Breast epithelium (tissue), 3 donors: Measurements from ENCODE around the gene POLG.

Experiments
- CTCF ChIP-seq, 3 donors: fragments of 450-650 bp; IDR thresholded peaks; one replicate each; pipeline ENCODE4 v1.5.1; 2016 to 2017; ENCODE audit warnings: antibody characterized with exemption in 3 of 3, mild to moderate bottlenecking in 3 of 3, moderate library complexity in 3 of 3
- POLR2A ChIP-seq: fragments of 450-650 bp; IDR thresholded peaks from one replicate; pipeline ENCODE4 v1.6.1; 2016; ENCODE audit warnings: antibody characterized with exemption, mild to moderate bottlenecking, moderate library complexity
- POLR2AphosphoS5 ChIP-seq, 3 donors: sonication (generic); formaldehyde crosslinking; IDR thresholded peaks; one replicate each; pipeline ENCODE4 v1.6.1; 2017; ENCODE audit warnings: antibody characterized with exemption in 3 of 3

- TF ChIP-seq POLR2AphosphoS5 (IDR thresholded peaks at IDR 0.05) (no peak), CTCF (IDR thresholded peaks at IDR 0.05) (no peak), POLR2A (no peak)
These were observed 6.0 kb downstream of the POLG start for GRCh38 chr15:89328398-89329254.
